CD14-positive monocyte (primary cell): Measurements from ENCODE around the gene CCNO. TPM values are rescaled to one million over a fixed set of nuclear protein-coding genes. Genes with fewer than 3 reads are reported as not detected.

Experiments
- DNase-seq, 3 donors: peaks; one replicate each; pipeline ENCODE4 v3.0.0-alpha.2; 2011 to 2022
- H2AFZ ChIP-seq: 2 replicates; pipeline ENCODE4 v1.6.0; 2012; ENCODE audit warnings: mild to moderate bottlenecking, low read depth, low read length, inconsistent platforms; ENCODE audit not compliant: insufficient read depth, poor library complexity, severe bottlenecking
- H3K27ac ChIP-seq, 2 donors: 1 replicate in 1 of 2; 2 replicates in 1 of 2; pipeline ENCODE4 v1.5.1; 2012 to 2013; ENCODE audit warnings: low read length in 2 of 2, control low read depth in 1 of 2, inconsistent platforms in 1 of 2, low read depth in 1 of 2, mild to moderate bottlenecking in 1 of 2
- H3K27me3 ChIP-seq, 2 donors: one replicate each; pipeline versions ENCODE4 v1.6.0 to v1.6.1; 2011 to 2013; ENCODE audit warnings: low read length in 2 of 2; ENCODE audit not compliant: control insufficient read depth in 2 of 2, insufficient read depth in 2 of 2
- H3K36me3 ChIP-seq, 2 donors: replicated peaks in 1 of 2; 1 replicate in 1 of 2; 2 replicates in 1 of 2; pipeline versions ENCODE4 v1.5.1 to v1.6.1; 2012 to 2013; ENCODE audit warnings: low read length in 2 of 2, control low read depth in 1 of 2, inconsistent platforms in 1 of 2, mild to moderate bottlenecking in 1 of 2; ENCODE audit not compliant: insufficient read depth in 2 of 2, control insufficient read depth in 1 of 2
- H3K4me1 ChIP-seq, 2 donors: 1 replicate in 1 of 2; 2 replicates in 1 of 2; pipeline versions ENCODE4 v1.5.1 to v1.6.1; 2012 to 2013; ENCODE audit warnings: low read length in 2 of 2, control low read depth in 1 of 2, inconsistent platforms in 1 of 2, mild to moderate bottlenecking in 1 of 2, moderate library complexity in 1 of 2; ENCODE audit not compliant: insufficient read depth in 2 of 2, control insufficient read depth in 1 of 2
- H3K4me2 ChIP-seq: replicated peaks from 2 replicates; pipeline ENCODE3; 2012; ENCODE audit warnings: low read length, moderate library complexity, mild to moderate bottlenecking; ENCODE audit not compliant: poor library complexity, severe bottlenecking; ENCODE audit errors: extremely low read depth
- H3K4me3 ChIP-seq, 3 experiments: fragments of 200-600 bp in 1 of 3; sonication (generic) in 1 of 3; replicated peaks in 1 of 3; 1 replicate in 2 of 3; 2 replicates in 1 of 3; pipeline ENCODE4 v1.5.1; 2011 to 2013; ENCODE audit warnings: low read length in 3 of 3, mild to moderate bottlenecking in 3 of 3, control low read depth in 2 of 3, low read depth in 2 of 3, inconsistent platforms in 1 of 3, moderate library complexity in 1 of 3
- H3K79me2 ChIP-seq: 2 replicates; pipeline ENCODE4 v1.6.0; 2012; ENCODE audit warnings: mild to moderate bottlenecking, control low read depth, inconsistent platforms, low read length, moderate library complexity; ENCODE audit not compliant: insufficient read depth
- H3K9ac ChIP-seq: 2 replicates; pipeline ENCODE4 v1.6.0; 2017; ENCODE audit warnings: low read length, mild to moderate bottlenecking; ENCODE audit not compliant: insufficient read depth, poor library complexity, severe bottlenecking
- H3K9me3 ChIP-seq, 2 donors: replicated peaks in 1 of 2; 1 replicate in 1 of 2; 2 replicates in 1 of 2; pipeline versions ENCODE4 v1.5.1 to v1.6.1; 2012 to 2013; ENCODE audit warnings: low read length in 2 of 2, control low read depth in 1 of 2; ENCODE audit not compliant: control insufficient read depth in 1 of 2, insufficient read depth in 1 of 2
- H4K20me1 ChIP-seq: 2 replicates; pipeline ENCODE4 v1.6.0; 2012; ENCODE audit warnings: mild to moderate bottlenecking, low read length, control low read depth, moderate library complexity; ENCODE audit not compliant: insufficient read depth
- H3K27ac Mint-ChIP-seq, 7 donors: one replicate each; pipeline ENCODE4 v1.8.0; 2020; ENCODE audit warnings: mild to moderate bottlenecking in 7 of 7, mixed read lengths in 7 of 7, moderate library complexity in 6 of 7, inconsistent platforms in 2 of 7
- H3K27me3 Mint-ChIP-seq, 3 donors: one replicate each; pipeline ENCODE4 v1.8.0; 2021 to 2022; ENCODE audit warnings: low read depth in 3 of 3, mild to moderate bottlenecking in 3 of 3, mixed read lengths in 3 of 3, moderate library complexity in 3 of 3, inconsistent platforms in 1 of 3
- H3K36me3 Mint-ChIP-seq, 2 donors: one replicate each; pipeline ENCODE4 v1.8.0; 2020; ENCODE audit warnings: mixed read lengths in 2 of 2, inconsistent platforms in 1 of 2, mild to moderate bottlenecking in 1 of 2
- H3K4me1 Mint-ChIP-seq: one replicate; pipeline ENCODE4 v1.8.0; 2020; ENCODE audit warnings: mild to moderate bottlenecking, mixed read lengths
- H3K4me3 Mint-ChIP-seq, 2 donors: one replicate each; pipeline ENCODE4 v1.8.0; 2020; ENCODE audit warnings: mild to moderate bottlenecking in 2 of 2, mixed read lengths in 2 of 2, moderate library complexity in 1 of 2
- H3K9me3 Mint-ChIP-seq, 7 donors: one replicate each; pipeline ENCODE4 v1.8.0; 2020 to 2022; ENCODE audit warnings: mixed read lengths in 7 of 7, mild to moderate bottlenecking in 6 of 7, moderate library complexity in 6 of 7, inconsistent platforms in 2 of 7
- CTCF ChIP-seq: fragments of 200-600 bp; IDR thresholded peaks from one replicate; pipeline ENCODE4 v1.8.0; 2022; ENCODE audit warnings: antibody characterized with exemption, mild to moderate bottlenecking
- WGBS: methylation state at CpG from one replicate; pipeline ENCODE4 v1.1.5; 2013; ENCODE audit warnings: missing lambda C conversion rate; ENCODE audit not compliant: insufficient coverage; 5-methylcytosine and 5-hydroxymethylcytosine counted together
- intact Hi-C, 2 donors: fragments of 100-400 bp; cut with micrococcal nuclease; formaldehyde crosslinking; loops; one replicate each; pipeline versions ENCODE4 v1.15.0 to v1.15.1; 2023
- polyA plus RNA-seq, 3 donors: library from polyadenylated mRNA; depleted of rRNA in 1 of 3; unstranded in 2 of 3; stranded (reverse) in 1 of 3; fragments of 300-500 nt in 2 of 3; fragments of >200 nt in 1 of 3; fragmentation: Illumina TruSeq in 2 of 3; gene quantifications; 1 replicate in 2 of 3; 2 replicates in 1 of 3; pipeline ENCODE4 v1.2.3, GENCODE V29; 2012 to 2021

Gene CCNO
- polyA plus RNA-seq, 3 donors, result 0.05 TPM; not detected in 2

DNA sequence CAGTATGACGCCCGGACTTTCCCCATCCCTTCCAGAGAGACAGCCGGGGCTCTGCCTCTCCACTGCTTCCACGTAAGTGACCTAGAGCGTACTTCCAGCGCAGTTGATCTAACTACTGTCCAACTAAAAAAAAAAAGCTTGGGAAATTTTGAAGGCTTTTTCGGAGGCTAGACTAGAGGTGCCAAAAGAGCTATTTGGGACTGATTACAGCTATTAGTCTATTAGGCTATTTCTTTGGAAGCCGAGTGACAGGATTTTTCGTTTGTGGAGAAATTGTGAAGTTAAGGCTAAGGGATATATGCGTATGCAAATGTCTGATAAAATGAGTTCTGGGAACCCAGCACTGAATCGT, 1.5 kb downstream of the CCNO start:
- H2AFZ ChIP-seq, result no peak overlapping the region
- H3K4me2 ChIP-seq, result peak overlapping the region; percentile 95
- peak overlapping the region; percentile 80 to 97 for H3K4me3 Mint-ChIP-seq
- intact Hi-C loops, result no loop called here
- peaks cover 92 to 100% (median 97%) of the 10 kb centered on the region in 3 donors for H3K27me3 Mint-ChIP-seq
- DNase-seq, result no peak
- peaks cover 0 to 37% (median 18%) of the 10 kb centered on the region in 7 donors for H3K9me3 Mint-ChIP-seq
- peak overlapping the region in 1 of 3 experiments; percentile 79 for H3K4me3 ChIP-seq
- H3K36me3 ChIP-seq, result no peaks in the 10 kb centered on the region
- peaks cover 4 to 9% of the 10 kb centered on the region in 2 donors for H3K36me3 Mint-ChIP-seq
- H3K9ac ChIP-seq, result no peak overlapping the region
- peaks cover 34% of the 10 kb centered on the region for H3K4me1 Mint-ChIP-seq
- peaks cover 28 to 44% of the 10 kb centered on the region in 2 donors for H3K4me1 ChIP-seq
- no peak overlapping the region for H3K27ac Mint-ChIP-seq
- TF ChIP-seq CTCF, result no peak
- WGBS, result 3% methylated on average over 10 of the region's 11 CpGs
- no peaks in the 10 kb centered on the region for H3K79me2 ChIP-seq
- no peaks in the 10 kb centered on the region for H4K20me1 ChIP-seq
- peaks cover 5 to 36% of the 10 kb centered on the region in 2 donors for H3K9me3 ChIP-seq
- H3K27me3 ChIP-seq, result peaks cover 76 to 96% of the 10 kb centered on the region in 2 donors
- no peak overlapping the region for H3K27ac ChIP-seq

DNA sequence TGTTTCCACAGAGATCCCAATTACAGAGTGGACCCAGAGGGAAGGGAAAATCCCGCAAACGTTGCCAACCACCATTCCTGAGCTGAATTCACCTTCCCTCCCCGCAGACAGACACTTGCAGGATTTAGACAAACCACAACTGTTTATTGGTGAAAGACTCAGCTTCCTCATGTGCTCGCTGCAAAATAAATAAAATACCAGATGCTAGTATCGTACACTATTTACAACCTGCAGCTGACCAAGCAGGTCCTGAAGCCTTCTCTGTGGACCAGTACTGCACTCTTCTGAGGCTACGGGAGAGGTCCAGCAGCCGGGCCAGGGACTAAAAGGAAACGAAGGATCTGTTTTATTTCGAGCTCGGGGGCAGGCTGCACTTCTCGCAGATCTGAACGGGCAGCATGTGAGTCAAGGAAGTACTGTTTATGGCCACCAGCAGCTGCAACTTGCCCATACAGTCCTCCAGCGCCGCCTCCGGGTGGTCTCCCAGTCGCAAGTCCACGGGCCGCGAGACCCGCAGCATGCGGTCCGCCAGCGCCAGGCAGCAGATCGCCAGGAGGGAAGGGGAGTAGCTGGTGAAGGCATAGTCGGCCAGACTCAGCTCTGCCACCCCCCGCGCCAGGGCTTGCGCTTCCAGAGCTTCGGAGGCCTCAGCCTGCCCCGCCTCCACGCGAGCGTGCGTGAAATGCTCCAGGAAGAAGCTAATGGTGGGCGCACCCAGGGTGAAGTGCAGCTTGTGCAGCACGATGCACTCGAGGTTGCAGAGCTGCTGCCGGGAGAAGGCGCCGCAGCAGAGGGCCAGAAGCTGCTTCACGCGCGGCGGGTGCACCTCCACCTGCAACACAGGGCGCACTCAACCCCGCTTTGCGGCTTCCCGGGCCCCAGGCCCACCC, 2.1 kb downstream of the CCNO start:
- Mint-ChIP-seq H3K27me3 (peaks cover 93 to 100% (median 95%) of the 10 kb centered on the region in 3 donors), H3K27ac (no peak overlapping the region), H3K36me3 (peaks cover 4 to 9% of the 10 kb centered on the region in 2 donors), H3K4me3 (peak overlapping the region; percentile 37 to 97), H3K4me1 (peaks cover 36% of the 10 kb centered on the region), H3K9me3 (peaks cover 0 to 39% (median 20%) of the 10 kb centered on the region in 7 donors)
- 3% methylated on average over 43 of the region's 48 CpGs for WGBS
- TF ChIP-seq CTCF, result no peak
- Histone ChIP-seq H3K4me2 (peak overlapping the region; percentile 47), H3K9me3 (peaks cover 5 to 41% of the 10 kb centered on the region in 2 donors), H3K27ac (no peak overlapping the region), H3K4me3 (peak overlapping the region in 1 of 3 experiments; percentile 79), H2AFZ (peak overlapping the region; percentile 21), H3K36me3 (no peaks in the 10 kb centered on the region), H3K9ac (no peak overlapping the region), H4K20me1 (no peaks in the 10 kb centered on the region), H3K4me1 (peaks cover 34 to 50% of the 10 kb centered on the region in 2 donors), H3K79me2 (no peaks in the 10 kb centered on the region), H3K27me3 (peaks cover 79 to 96% of the 10 kb centered on the region in 2 donors)
- DNase-seq, result no peak
- intact Hi-C loops, result no loop called here
